OCI-LY3 (cell line): Measurements from ENCODE around the gene EPHA6.

Experiments
- CTCF ChIP-seq: fragments of 200-600, 300-600 bp; sonication (generic); IDR thresholded peaks from 2 replicates; pipeline ENCODE4 v1.5.1; 2014; ENCODE audit warnings: antibody characterized with exemption, low read length, low read depth
- EZH2phosphoT487 ChIP-seq: fragments of 200-600 bp; shearing (Covaris generic); IDR thresholded peaks from 2 replicates; pipeline ENCODE4 v1.6.1; 2018; ENCODE audit warnings: antibody characterized with exemption, mixed run types, low read depth

GRCh38 chr3:96803870-96804269, 10.5 kb upstream of the EPHA6 start:
- TF ChIP-seq EZH2phosphoT487 (no peak), CTCF (no peak)
